HG03064 (cell line): Measurements from ENCODE around the gene SLC1A7.

Experiments used
- ATAC-seq: cut with Tn5 transposase; IDR thresholded peaks from one replicate; pipeline ENCODE4 v1.9.1; 2021; ENCODE audit warnings: low read depth; ENCODE audit not compliant: unreplicated experiment

Gene SLC1A7

GRCh38 chr1:53093451-53093754 is 49.0 kb downstream of the SLC1A7 start:
- ATAC-seq, result no peak

- ATAC-seq, result no peak
Observed at GRCh38 chr1:53092659-53093450, 49.6 kb downstream of the SLC1A7 start.

- no peak for ATAC-seq
Observed at GRCh38 chr1:53091841-53092645, 50.4 kb downstream of the SLC1A7 start.

DNA sequence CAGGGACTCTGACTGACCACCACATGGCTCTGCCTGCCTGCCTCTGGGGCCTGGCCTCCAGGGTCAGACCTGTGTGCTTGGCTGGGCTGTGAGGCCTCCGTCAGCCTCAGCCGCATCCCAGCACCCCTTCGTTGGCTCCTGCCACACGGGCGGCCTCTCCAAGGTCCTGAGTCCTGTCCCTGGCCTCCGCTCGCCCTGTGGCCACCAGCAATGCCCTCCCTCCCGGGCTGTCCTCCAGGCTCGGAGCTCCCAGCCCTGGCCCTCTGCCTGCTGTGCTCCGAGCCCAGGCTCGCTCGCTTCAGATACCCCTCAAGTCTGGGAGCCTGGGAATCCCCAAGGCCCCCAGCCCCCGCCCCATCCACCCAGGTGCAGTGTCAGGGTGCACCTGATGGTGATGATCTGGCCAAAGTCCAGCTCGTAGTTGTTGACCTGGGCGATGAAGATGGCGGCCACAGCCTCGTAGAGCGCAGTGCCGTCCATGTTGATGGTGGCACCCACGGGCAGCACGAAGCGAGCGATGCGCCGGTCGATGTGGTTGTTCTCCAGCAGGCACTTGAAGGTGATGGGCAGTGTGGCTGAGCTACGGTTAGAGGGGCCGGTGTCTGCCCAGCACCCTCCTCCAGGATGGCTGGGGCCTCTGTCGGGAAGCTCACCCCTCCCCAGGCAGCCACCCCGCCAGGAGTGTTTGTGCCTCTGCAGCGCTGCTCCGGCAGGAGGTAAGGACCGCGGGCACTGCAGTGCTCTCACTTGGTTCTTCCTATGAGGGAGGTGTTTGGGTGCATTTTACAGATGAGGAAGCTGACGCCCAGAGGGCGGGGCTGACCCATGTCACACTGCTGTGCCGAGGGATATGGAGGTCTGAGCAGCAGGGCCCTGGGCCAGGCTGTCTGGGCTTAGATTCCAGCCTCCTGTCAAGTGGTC is 52.0 kb downstream of the SLC1A7 start:
- no peak for ATAC-seq

- no peak for ATAC-seq
Observed at GRCh38 chr1:53089478-53090226, 52.8 kb downstream of the SLC1A7 start.

- no peak for ATAC-seq
Observed at GRCh38 chr1:53088616-53089300, 53.7 kb downstream of the SLC1A7 start.

DNA sequence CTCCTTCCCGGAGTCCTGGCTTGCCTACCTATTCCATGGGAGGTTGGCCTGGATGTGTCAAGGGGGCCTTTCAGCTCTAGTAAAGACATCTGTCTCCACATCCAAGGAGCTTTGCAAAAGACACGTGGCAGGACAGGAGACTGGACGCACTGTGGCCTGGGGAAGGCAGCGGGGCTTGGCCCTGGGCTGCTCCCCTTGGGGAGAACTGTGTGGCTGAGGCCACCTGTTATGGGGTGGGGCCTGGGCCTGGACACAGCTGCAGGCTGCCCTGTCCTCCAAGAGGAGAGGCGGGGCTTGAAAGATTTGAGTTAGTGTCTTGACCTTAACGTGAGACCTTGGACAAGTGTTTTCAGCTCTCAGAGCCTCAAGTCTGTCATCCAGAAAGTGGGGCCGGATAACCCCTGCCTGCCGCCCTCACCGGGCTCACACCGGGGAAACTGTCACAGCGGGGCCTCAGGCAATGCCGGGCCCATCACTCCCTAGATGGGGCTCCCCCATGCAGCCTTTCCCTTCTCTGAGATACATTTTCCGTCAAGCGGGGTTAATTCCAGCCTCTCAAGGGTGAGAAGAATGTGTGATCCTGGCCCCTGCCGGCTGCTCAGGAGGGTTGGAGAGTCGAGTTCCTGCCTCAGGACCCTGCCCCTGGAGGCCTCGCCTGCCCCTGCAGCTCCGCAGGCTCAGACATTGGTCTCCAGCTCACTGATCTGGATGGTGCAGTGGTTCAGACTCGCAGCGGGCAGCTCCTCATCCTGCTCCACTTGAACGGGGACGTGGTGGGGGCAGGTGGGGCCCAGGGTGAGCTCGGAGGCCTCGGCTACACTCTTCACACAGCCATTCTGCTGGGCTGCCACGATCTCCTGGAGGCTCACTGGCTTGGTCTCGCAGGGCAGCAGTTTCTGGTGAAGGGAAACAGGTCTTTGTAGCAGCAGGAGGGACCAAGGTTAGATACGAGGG is 54.8 kb downstream of the SLC1A7 start:
- ATAC-seq, result no peak

DNA sequence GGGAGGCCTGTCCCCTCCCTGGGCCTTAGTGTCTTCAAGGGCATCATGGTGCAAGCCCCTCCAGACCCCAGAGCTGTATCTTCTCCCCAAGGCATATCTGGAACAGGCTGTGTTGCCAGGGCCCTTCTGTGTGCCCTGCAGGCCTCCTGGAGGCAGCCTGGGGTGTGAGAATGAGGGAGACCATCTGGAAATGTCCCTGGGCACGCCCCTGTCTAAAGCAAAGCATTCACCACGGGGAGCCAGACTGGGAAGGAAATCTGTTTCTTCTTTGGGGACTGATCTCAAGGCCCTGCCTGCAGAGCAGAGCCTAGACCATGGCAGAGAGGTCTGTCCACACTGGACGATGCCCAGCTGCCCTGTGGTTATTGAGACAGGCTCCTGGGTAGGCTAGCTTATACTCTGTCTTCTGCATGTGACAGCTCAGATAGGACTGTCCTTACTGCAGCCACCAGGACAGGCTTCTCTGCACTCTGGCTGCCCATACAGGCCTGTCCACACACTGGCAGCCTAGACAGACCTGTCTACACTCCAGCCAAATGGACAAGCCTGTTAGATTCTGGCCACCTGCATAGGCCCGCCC is 55.9 kb downstream of the SLC1A7 start:
- ATAC-seq, result no peak

- ATAC-seq, result no peak
Observed at GRCh38 chr1:53085405-53085804, 57.0 kb downstream of the SLC1A7 start.

- ATAC-seq, result no peak
Observed at GRCh38 chr1:53084589-53084971, 57.9 kb downstream of the SLC1A7 start.

- no peak for ATAC-seq
Observed at GRCh38 chr1:53083636-53084588, 58.5 kb downstream of the SLC1A7 start.

GRCh38 chr1:53082826-53083455 is 59.5 kb downstream of the SLC1A7 start:
- ATAC-seq, result no peak

- ATAC-seq, result no peak
Observed at GRCh38 chr1:53081384-53082066, 60.9 kb downstream of the SLC1A7 start.

GRCh38 chr1:53080769-53081168 is 61.7 kb downstream of the SLC1A7 start:
- no peak for ATAC-seq

GRCh38 chr1:53080041-53080440 is 62.4 kb downstream of the SLC1A7 start:
- no peak for ATAC-seq

- no peak for ATAC-seq
Observed at GRCh38 chr1:53079251-53079650, 63.2 kb downstream of the SLC1A7 start.
